ENCODE measurements around the gene THBS1. TPM values are rescaled to one million over a fixed set of nuclear protein-coding genes. Genes with fewer than 3 reads are reported as not detected.

THBS1 gene
- total and polyA plus RNA-seq, 4 donors = 35.3 to 544 (median 325) TPM

DNA sequence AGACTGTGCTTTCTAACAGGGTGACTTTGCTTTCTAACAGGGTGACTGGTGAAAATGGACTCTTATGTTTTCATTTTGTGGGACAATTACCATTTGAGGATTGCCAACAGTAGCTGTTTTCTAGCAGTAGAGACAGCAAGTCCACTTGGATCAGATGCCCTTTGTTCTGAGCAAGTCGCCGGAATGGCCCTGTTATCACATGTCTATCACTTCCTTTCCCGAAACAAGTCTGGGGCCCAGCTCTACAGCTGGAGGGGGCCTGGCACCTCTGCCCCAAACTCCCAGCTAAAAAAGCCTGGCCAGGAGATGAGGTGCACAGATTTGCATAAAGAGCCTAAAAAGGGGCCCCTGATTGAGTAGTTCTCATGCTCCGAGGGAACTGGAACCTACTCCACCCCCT, 44.6 kb downstream of the THBS1 start:
- H3K36me3 ChIP-seq (ENCODE audit: control insufficient read depth in 4 of 4, insufficient read depth in 4 of 4, low read length in 4 of 4) = no peaks in the 10 kb centered on the region
- 73 to 91% methylated on average over 4 of the region's 4 CpGs for WGBS, 2 donors
- DNase-seq (no peak), ATAC-seq (ENCODE audit: insufficient read depth, low FRiP score) (no peak)
- TF ChIP-seq, protein P1, sequence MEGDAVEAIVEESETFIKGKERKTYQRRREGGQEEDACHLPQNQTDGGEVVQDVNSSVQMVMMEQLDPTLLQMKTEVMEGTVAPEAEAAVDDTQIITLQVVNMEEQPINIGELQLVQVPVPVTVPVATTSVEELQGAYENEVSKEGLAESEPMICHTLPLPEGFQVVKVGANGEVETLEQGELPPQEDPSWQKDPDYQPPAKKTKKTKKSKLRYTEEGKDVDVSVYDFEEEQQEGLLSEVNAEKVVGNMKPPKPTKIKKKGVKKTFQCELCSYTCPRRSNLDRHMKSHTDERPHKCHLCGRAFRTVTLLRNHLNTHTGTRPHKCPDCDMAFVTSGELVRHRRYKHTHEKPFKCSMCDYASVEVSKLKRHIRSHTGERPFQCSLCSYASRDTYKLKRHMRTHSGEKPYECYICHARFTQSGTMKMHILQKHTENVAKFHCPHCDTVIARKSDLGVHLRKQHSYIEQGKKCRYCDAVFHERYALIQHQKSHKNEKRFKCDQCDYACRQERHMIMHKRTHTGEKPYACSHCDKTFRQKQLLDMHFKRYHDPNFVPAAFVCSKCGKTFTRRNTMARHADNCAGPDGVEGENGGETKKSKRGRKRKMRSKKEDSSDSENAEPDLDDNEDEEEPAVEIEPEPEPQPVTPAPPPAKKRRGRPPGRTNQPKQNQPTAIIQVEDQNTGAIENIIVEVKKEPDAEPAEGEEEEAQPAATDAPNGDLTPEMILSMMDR (IDR thresholded peaks at IDR 0.05; ENCODE audit: control extremely low read depth, extremely low read depth) = no peak
- no peaks in the 10 kb centered on the region for H3K27me3 ChIP-seq (ENCODE audit: control insufficient read depth in 3 of 3, insufficient read depth in 3 of 3, low read length in 2 of 3)
- no peak overlapping the region for H3K9ac ChIP-seq (ENCODE audit: insufficient read depth in 1 of 2, low read length in 2 of 2)
- H3K4me1 ChIP-seq (ENCODE audit: control insufficient read depth in 5 of 5, insufficient read depth in 5 of 5, low read length in 5 of 5) = peaks cover 12 to 35% (median 25%) of the 10 kb centered on the region in 5 donors
- peak overlapping the region; percentile 66 to 67 for H3K27ac ChIP-seq (ENCODE audit: low read depth in 1 of 2, low read length in 1 of 2)
- H3K9me3 ChIP-seq (ENCODE audit: control insufficient read depth in 4 of 4, insufficient read depth in 3 of 4, low read length in 3 of 4) = no peaks in the 10 kb centered on the region
- no peak overlapping the region for H3K4me3 ChIP-seq

GRCh38 chr15:39625856-39626255, 45.0 kb downstream of the THBS1 start:
- TF ChIP-seq, protein P1 (IDR thresholded peaks at IDR 0.05; ENCODE audit: control extremely low read depth, extremely low read depth) = no peak
- no peak for ATAC-seq (ENCODE audit: insufficient read depth, low FRiP score)
- Histone ChIP-seq H3K9ac (ENCODE audit: insufficient read depth in 1 of 2, low read length in 2 of 2) (no peak overlapping the region), H3K9me3 (ENCODE audit: control insufficient read depth in 4 of 4, insufficient read depth in 3 of 4, low read length in 3 of 4) (peaks cover 0 to under 1% (median 0%) of the 10 kb centered on the region in 4 donors), H3K4me1 (ENCODE audit: control insufficient read depth in 5 of 5, insufficient read depth in 5 of 5, low read length in 5 of 5) (peaks cover 12 to 35% (median 25%) of the 10 kb centered on the region in 5 donors), H3K27me3 (ENCODE audit: control insufficient read depth in 3 of 3, insufficient read depth in 3 of 3, low read length in 2 of 3) (no peaks in the 10 kb centered on the region), H3K27ac (ENCODE audit: low read depth in 1 of 2, low read length in 1 of 2) (peak overlapping the region in 1 of 2 donors; percentile 66), H3K36me3 (ENCODE audit: control insufficient read depth in 4 of 4, insufficient read depth in 4 of 4, low read length in 4 of 4) (no peaks in the 10 kb centered on the region), H3K4me3 (no peak overlapping the region)
- DNase-seq = no peak

DNA sequence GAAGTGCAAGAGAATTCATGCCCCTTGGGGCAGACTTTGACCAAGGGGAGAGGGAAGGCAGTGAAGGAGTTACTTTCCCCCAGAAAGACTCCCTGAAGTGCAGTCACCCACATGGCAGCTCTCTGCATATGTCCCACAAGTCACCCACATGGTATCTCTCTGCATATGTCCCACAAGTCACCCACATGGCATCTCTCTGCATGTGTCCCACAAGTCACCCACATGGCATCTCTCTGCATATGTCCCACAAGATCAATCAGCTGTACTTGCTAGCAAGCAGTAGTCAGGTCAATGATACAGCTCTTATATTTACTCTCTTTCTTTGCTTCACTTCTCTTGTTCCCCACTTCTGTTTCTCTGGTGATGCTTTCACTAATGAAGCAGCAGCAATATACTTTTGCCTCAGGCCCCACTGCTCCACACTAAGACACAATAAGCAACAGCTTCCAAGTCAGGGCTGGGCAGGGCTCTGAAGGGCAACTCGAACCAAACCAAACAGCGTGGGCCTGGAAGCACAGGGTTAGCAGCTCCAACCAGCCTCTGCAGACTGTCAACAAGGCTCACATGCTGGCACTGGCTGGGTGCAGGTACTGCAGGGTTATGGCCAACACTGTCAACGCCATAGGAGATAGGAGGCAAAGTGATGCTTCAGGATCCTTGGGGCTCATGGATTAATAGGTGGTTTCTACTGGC, 46.7 kb downstream of the THBS1 start:
- Histone ChIP-seq H3K4me3 (no peak overlapping the region), H3K9me3 (ENCODE audit: control insufficient read depth in 4 of 4, insufficient read depth in 3 of 4, low read length in 3 of 4) (peaks cover 0 to 2% (median 0%) of the 10 kb centered on the region in 4 donors), H3K4me1 (ENCODE audit: control insufficient read depth in 5 of 5, insufficient read depth in 5 of 5, low read length in 5 of 5) (peaks cover 12 to 35% (median 25%) of the 10 kb centered on the region in 5 donors), H3K27ac (ENCODE audit: low read depth in 1 of 2, low read length in 1 of 2) (peak overlapping the region; percentile 5 to 38), H3K36me3 (ENCODE audit: control insufficient read depth in 4 of 4, insufficient read depth in 4 of 4, low read length in 4 of 4) (no peaks in the 10 kb centered on the region), H3K9ac (ENCODE audit: insufficient read depth in 1 of 2, low read length in 2 of 2) (no peak overlapping the region), H3K27me3 (ENCODE audit: control insufficient read depth in 3 of 3, insufficient read depth in 3 of 3, low read length in 2 of 3) (no peaks in the 10 kb centered on the region)
- DNase-seq (no peak), ATAC-seq (ENCODE audit: insufficient read depth, low FRiP score) (no peak)
- TF ChIP-seq, protein P1 (IDR thresholded peaks at IDR 0.05; ENCODE audit: control extremely low read depth, extremely low read depth) = no peak
- WGBS, 2 donors = 85 to 100% methylated on average over 3 of the region's 3 CpGs

Data from lung (tissue), 12 donors.